ENCODE measurements around the gene MDN1.

MDN1 gene, protein sequence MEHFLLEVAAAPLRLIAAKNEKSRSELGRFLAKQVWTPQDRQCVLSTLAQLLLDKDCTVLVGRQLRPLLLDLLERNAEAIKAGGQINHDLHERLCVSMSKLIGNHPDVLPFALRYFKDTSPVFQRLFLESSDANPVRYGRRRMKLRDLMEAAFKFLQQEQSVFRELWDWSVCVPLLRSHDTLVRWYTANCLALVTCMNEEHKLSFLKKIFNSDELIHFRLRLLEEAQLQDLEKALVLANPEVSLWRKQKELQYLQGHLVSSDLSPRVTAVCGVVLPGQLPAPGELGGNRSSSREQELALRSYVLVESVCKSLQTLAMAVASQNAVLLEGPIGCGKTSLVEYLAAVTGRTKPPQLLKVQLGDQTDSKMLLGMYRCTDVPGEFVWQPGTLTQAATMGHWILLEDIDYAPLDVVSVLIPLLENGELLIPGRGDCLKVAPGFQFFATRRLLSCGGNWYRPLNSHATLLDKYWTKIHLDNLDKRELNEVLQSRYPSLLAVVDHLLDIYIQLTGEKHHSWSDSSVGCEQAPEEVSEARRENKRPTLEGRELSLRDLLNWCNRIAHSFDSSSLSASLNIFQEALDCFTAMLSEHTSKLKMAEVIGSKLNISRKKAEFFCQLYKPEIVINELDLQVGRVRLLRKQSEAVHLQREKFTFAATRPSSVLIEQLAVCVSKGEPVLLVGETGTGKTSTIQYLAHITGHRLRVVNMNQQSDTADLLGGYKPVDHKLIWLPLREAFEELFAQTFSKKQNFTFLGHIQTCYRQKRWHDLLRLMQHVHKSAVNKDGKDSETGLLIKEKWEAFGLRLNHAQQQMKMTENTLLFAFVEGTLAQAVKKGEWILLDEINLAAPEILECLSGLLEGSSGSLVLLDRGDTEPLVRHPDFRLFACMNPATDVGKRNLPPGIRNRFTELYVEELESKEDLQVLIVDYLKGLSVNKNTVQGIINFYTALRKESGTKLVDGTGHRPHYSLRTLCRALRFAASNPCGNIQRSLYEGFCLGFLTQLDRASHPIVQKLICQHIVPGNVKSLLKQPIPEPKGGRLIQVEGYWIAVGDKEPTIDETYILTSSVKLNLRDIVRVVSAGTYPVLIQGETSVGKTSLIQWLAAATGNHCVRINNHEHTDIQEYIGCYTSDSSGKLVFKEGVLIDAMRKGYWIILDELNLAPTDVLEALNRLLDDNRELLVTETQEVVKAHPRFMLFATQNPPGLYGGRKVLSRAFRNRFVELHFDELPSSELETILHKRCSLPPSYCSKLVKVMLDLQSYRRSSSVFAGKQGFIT (N-terminal part only)

DNA sequence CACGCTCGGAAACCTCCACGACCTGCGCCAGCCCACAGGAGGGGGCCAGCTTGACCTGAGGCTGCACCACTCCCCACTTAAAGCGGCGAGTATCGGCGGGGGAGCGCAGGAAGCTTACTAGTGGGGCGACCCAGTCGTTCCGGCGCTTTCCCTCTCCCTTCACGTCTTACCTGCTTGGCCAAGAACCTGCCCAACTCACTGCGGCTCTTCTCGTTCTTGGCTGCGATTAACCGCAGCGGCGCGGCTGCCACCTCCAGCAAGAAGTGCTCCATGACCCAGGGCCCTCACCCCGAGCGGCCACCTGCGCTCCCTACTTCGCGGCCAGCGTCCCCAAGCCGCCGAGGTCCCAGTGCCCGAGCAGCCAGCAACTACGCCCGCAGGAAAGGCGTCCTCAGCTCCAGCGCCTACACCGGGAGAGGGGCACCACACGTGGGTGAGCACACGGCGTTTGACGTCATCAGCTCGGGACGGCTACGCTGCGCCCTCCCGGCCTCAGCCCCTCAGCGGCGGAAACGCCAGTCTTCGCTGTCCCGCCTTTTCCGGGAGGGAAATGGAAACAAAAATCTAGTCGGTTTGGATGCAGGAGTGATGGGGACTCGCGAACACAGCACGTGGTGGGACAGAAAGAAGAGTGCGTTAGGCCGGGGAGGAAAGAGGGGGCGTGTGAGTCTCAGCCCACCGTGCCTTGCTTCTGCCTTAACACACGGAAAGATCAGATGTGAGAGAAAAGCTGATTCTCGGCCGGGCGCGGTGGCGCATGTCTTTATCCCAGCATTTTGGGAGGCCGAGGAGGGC lies at the start of gene MDN1:
Gene MDN1 (minus strand): TSS at position 459 of the 795 bp plus-strand sequence. CDS start 187 bp downstream, at position 272.
- TF ChIP-seq, protein P1, sequence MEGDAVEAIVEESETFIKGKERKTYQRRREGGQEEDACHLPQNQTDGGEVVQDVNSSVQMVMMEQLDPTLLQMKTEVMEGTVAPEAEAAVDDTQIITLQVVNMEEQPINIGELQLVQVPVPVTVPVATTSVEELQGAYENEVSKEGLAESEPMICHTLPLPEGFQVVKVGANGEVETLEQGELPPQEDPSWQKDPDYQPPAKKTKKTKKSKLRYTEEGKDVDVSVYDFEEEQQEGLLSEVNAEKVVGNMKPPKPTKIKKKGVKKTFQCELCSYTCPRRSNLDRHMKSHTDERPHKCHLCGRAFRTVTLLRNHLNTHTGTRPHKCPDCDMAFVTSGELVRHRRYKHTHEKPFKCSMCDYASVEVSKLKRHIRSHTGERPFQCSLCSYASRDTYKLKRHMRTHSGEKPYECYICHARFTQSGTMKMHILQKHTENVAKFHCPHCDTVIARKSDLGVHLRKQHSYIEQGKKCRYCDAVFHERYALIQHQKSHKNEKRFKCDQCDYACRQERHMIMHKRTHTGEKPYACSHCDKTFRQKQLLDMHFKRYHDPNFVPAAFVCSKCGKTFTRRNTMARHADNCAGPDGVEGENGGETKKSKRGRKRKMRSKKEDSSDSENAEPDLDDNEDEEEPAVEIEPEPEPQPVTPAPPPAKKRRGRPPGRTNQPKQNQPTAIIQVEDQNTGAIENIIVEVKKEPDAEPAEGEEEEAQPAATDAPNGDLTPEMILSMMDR (IDR thresholded peaks at IDR 0.05), result no peak
- DNase-seq, result peak; percentile 87
- no peaks in the 10 kb centered on the region for H3K27me3 Mint-ChIP-seq (ENCODE audit: low read depth, poor library complexity)
- H3K36me3 Mint-ChIP-seq (ENCODE audit: low read depth), result peaks cover 4% of the 10 kb centered on the region
- H3K27ac Mint-ChIP-seq, result peak within 1 kb of the TSS; percentile 97
- peak within 1 kb of the TSS; percentile 92 for H3K4me3 Mint-ChIP-seq
- peaks cover 36% of the 10 kb centered on the region for H3K4me1 Mint-ChIP-seq
- no peaks in the 10 kb centered on the region for H3K9me3 Mint-ChIP-seq

DNA sequence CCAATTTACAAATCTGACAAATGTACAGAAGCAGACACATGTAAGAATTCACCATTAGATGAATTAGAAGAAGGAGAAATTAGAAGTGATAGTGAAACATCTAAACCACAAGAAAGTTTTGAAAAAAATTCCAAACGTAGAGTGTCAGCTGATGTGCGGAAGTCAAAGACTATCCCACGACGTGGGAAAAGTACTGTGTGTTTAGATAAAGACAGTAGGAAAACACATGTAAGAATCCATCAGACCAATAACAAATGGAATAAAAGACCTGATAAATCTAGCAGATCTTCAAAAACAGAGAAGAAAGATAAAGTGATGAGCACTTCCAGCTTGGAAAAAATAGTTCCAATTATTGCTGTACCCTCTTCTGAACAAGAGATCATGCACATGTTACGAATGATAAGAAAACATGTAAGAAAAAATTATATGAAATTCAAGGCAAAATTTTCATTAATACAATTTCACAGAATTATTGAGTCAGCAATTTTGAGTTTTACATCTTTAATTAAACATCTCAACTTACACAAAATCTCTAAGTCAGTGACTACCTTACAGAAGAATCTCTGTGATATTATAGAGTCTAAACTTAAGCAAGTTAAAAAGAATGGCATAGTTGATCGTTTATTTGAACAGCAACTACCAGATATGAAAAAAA lies 46.6 kb upstream of the MDN1 start:
- Mint-ChIP-seq H3K36me3 (ENCODE audit: low read depth) (peaks cover 94% of the 10 kb centered on the region), H3K9me3 (peaks cover 21% of the 10 kb centered on the region), H3K27ac (no peak overlapping the region), H3K4me1 (no peaks in the 10 kb centered on the region), H3K4me3 (no peak overlapping the region), H3K27me3 (ENCODE audit: low read depth, poor library complexity) (no peaks in the 10 kb centered on the region)
- DNase-seq, result no peak
- TF ChIP-seq, protein P1 (IDR thresholded peaks at IDR 0.05), result no peak

DNA sequence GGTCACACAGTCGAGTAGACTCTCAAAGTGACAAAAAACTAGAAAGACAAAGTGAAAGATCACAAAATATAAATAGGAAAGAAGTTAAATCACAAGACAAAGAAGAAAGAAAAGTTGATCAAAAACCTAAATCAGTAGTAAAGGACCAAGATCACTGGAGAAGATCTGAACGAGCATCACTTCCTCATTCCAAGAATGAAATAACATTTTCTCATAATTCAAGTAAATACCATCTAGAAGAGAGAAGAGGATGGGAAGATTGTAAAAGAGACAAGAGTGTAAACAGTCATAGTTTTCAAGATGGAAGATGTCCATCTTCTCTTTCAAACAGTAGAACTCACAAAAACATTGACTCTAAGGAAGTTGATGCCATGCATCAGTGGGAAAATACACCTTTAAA lies 43.1 kb upstream of the MDN1 start:
- peaks cover 18% of the 10 kb centered on the region for H3K9me3 Mint-ChIP-seq
- H3K36me3 Mint-ChIP-seq (ENCODE audit: low read depth), result peaks cover 86% of the 10 kb centered on the region
- TF ChIP-seq, protein P1 (IDR thresholded peaks at IDR 0.05), result no peak
- H3K4me1 Mint-ChIP-seq, result no peaks in the 10 kb centered on the region
- no peak overlapping the region for H3K27ac Mint-ChIP-seq
- H3K4me3 Mint-ChIP-seq, result no peak overlapping the region
- no peaks in the 10 kb centered on the region for H3K27me3 Mint-ChIP-seq (ENCODE audit: low read depth, poor library complexity)
- DNase-seq, result no peak

DNA sequence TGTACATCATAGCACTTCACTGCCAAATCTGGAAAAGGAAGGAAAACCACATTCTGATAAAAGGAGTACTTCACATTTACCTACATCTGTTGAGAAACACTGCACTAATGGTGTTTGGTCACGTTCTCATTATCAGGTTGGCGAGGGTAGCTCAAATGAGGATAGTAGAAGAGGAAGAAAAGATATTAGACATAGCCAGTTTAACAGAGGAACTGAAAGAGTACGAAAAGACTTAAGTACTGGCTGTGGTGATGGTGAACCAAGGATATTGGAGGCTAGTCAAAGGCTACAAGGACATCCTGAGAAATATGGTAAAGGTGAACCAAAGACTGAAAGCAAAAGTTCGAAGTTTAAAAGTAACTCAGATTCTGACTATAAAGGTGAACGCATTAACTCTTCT lies 42.7 kb upstream of the MDN1 start:
- no peak overlapping the region for H3K4me3 Mint-ChIP-seq
- DNase-seq, result no peak

More for the DNA sequence above, 42.7 kb upstream of the MDN1 start:
- Mint-ChIP-seq H3K36me3 (ENCODE audit: low read depth) (peaks cover 84% of the 10 kb centered on the region), H3K27ac (no peak overlapping the region), H3K4me1 (no peaks in the 10 kb centered on the region), H3K27me3 (ENCODE audit: low read depth, poor library complexity) (no peaks in the 10 kb centered on the region), H3K9me3 (peaks cover 17% of the 10 kb centered on the region)
- TF ChIP-seq, protein P1 (IDR thresholded peaks at IDR 0.05), result no peak
